ENCODE measurements around the gene PROK2. TPM values are rescaled to one million over a fixed set of nuclear protein-coding genes. Genes with fewer than 3 reads are reported as not detected.

The PROK2 gene
- total RNA-seq, 2 donors from 2014 or later: not detected

GRCh38 chr3:71744738-71745137 lies 40.2 kb downstream of the PROK2 start:
- peaks cover 0 to 4% (median 4%) of the 10 kb centered on the region in 3 donors for H3K9me3 ChIP-seq
- no peak overlapping the region for H3K27ac ChIP-seq
- intact Hi-C loops (cut with DNase I): no loop called here
- TF ChIP-seq POLR2A (IDR thresholded peaks at IDR 0.05) (no peak), CTCF (IDR thresholded peaks at IDR 0.05) (no peak)
- ATAC-seq (no peak), DNase-seq (no peak)
- no peaks in the 10 kb centered on the region for H3K4me1 ChIP-seq
- no peak overlapping the region for H3K4me3 ChIP-seq
- H3K27me3 ChIP-seq: no peaks in the 10 kb centered on the region
- WGBS, 2 donors: 85 to 86% methylated on average over 3 of the region's 3 CpGs
- no peaks in the 10 kb centered on the region for H3K36me3 ChIP-seq (replicated peaks in 1 of 2; ENCODE audit: insufficient read depth in 1 of 2, low read depth in 2 of 2)

GRCh38 chr3:71742621-71743020 lies 42.3 kb downstream of the PROK2 start:
- Histone ChIP-seq H3K4me1 (no peaks in the 10 kb centered on the region), H3K9me3 (peaks cover 0 to 4% (median 4%) of the 10 kb centered on the region in 3 donors), H3K36me3 (replicated peaks in 1 of 2; ENCODE audit: insufficient read depth in 1 of 2, low read depth in 2 of 2) (no peaks in the 10 kb centered on the region), H3K4me3 (no peak overlapping the region), H3K27me3 (no peaks in the 10 kb centered on the region), H3K27ac (no peak overlapping the region)
- DNase-seq (no peak), ATAC-seq (no peak)
- intact Hi-C loops (cut with DNase I): no loop called here
- WGBS, 2 donors: 97% methylated on average over 1 of the region's 1 CpG
- TF ChIP-seq CTCF (IDR thresholded peaks at IDR 0.05) (no peak), POLR2A (IDR thresholded peaks at IDR 0.05) (no peak)

GRCh38 chr3:71734881-71735280 lies 50.1 kb downstream of the PROK2 start:
- TF ChIP-seq CTCF (IDR thresholded peaks at IDR 0.05): no peak
- no peak for TF ChIP-seq POLR2A (IDR thresholded peaks at IDR 0.05)
- ATAC-seq: no peak
- intact Hi-C loops (cut with DNase I): loop anchor here (10.0 kb wide), 1 partner anchor 130 kb away; no protein-coding TSS in a partner anchor
- Histone ChIP-seq H3K4me3 (no peak overlapping the region), H3K36me3 (replicated peaks in 1 of 2; ENCODE audit: insufficient read depth in 1 of 2, low read depth in 2 of 2) (no peaks in the 10 kb centered on the region), H3K27ac (no peak overlapping the region), H3K4me1 (peaks cover 3% of the 10 kb centered on the region), H3K9me3 (no peaks in the 10 kb centered on the region), H3K27me3 (no peaks in the 10 kb centered on the region)
- WGBS, 2 donors: 67% methylated on average over 1 of the region's 1 CpG
- DNase-seq: no peak

DNA sequence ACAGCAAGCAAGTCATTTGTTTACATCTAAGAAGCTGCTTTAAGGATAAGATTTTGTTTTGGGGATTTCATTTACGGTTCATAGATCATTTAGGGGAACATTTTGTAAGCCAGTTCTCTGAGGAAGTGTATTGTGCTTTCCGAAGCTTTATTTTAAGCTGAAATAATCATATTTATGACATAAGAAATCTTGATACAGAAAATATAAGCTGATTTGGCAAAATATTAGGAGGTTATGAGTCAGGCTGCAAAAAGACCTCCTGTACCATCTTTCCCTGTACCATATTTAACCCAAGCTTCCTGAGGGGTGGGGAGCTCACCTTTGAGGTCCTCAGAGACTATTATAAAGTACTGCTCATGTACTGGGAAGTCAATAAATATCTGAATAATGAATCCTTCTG lies 51.6 kb downstream of the PROK2 start:
- no peak for ATAC-seq

More for the DNA sequence above, 51.6 kb downstream of the PROK2 start:
- Histone ChIP-seq H3K27me3 (no peaks in the 10 kb centered on the region), H3K27ac (no peak overlapping the region), H3K9me3 (no peaks in the 10 kb centered on the region), H3K36me3 (replicated peaks in 1 of 2; ENCODE audit: insufficient read depth in 1 of 2, low read depth in 2 of 2) (no peaks in the 10 kb centered on the region), H3K4me3 (no peak overlapping the region), H3K4me1 (peaks cover 4% of the 10 kb centered on the region)
- no peak for DNase-seq
- 87 to 88% methylated on average over 2 of the region's 2 CpGs for WGBS, 2 donors
- TF ChIP-seq CTCF (IDR thresholded peaks at IDR 0.05) (no peak), POLR2A (IDR thresholded peaks at IDR 0.05) (no peak)
- intact Hi-C loops (cut with DNase I): loop anchor here (10.0 kb wide), 1 partner anchor 131 kb away; no protein-coding TSS in a partner anchor

All from body of pancreas (tissue), 4 donors.